Stimulated activated CD8-positive, alpha-beta memory T cell treated with anti-CD3 and anti-CD28 coated beads, Interleukin-7, amount 100 ng/mL, for 24 hours (primary cell): ENCODE measurements around the gene PER2.

Source experiments
- DNase-seq: peaks from one replicate; pipeline ENCODE4 v3.0.0-alpha.2; 2020; ENCODE audit warnings: low read depth

Gene PER2

DNA sequence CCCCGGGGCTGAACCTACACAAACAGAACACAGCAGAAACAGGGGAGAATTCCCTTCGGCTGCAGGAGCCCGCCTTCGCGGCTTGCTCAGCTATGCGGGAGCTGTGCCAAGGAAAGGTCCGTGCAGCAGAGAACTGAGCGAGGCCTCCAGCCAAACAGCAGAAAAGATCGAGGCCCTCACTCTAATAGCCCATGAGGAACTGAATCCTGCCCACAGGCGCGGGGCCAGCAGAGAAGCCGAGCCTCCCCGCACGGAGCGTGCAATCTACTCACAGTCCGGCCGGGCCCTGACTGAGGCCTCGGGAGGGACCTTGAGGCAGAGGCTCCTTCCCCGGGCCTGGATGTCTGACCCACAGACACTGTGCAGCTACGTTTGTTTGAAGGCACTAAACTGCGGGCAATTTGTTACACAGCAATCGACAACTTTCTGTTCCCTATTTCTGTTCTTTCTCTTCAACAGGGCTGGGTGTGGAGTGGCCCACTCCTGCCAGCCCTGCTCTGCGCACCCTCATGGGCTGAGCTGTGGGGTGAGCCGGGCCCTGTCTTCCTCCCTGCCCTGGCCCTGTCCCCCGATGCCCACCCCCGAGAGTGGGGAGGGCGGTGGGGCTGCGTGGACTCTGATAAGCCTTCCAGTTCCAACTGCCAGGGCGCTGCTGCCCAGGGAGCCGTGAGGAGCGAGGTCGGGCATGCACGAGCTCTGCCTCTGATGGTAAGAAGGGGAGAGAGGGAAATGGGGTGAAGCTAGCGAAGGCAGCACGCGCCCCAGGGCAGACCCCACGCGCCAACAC lies 62.3 kb downstream of the PER2 start:
- no peak for DNase-seq

DNA sequence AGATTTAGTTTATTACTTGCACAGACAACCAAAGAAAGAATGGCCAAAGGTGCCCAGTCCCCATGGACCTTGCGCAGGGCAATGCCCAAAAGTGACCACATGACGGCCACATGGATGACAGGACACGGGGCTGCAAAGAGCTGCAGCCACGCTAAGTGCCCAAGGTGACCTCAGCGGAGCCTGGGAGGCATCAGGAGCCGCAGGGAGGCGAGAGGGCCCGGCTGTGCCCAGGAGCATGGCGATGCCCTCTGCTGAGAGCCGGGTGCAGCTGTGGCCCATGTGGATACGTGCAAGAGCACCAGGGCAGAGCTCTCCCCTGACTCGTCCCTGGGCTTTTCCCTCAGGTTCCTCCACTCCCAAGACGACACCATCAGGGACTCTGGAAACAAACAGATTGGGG lies 63.3 kb downstream of the PER2 start:
- DNase-seq = no peak

DNA sequence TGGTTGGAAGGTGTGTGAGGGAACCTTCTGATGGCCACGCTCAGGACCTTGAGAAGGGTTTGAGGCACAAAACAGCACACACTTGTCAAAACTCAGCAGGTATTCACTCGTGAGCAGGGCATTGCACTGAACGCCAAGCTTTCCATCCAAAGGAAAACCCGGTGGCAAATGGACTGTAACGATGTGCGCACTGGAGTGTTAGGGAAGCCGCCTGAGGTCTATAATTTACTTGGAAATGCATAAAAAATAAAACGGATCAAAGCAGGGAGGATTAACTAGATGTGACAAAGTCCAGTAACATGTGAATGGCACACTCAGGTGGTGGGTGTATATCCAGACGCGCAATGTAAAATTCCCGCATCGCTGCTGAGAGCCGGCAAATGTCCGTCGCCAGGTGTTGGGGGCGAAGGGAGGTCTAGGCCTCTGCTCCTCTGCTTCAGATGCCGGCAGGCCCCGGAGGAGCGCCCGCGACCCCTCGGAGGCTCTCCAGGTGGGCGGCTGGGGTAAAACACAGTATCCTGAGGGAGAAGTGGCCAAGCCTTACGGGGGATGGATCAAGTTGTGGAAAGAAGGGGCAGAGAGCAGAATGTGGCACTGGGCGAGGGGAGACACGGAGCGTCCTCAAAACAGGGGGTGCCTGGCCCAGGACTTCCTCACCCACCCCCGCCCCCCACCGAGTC lies 63.9 kb downstream of the PER2 start:
- no peak for DNase-seq

DNA sequence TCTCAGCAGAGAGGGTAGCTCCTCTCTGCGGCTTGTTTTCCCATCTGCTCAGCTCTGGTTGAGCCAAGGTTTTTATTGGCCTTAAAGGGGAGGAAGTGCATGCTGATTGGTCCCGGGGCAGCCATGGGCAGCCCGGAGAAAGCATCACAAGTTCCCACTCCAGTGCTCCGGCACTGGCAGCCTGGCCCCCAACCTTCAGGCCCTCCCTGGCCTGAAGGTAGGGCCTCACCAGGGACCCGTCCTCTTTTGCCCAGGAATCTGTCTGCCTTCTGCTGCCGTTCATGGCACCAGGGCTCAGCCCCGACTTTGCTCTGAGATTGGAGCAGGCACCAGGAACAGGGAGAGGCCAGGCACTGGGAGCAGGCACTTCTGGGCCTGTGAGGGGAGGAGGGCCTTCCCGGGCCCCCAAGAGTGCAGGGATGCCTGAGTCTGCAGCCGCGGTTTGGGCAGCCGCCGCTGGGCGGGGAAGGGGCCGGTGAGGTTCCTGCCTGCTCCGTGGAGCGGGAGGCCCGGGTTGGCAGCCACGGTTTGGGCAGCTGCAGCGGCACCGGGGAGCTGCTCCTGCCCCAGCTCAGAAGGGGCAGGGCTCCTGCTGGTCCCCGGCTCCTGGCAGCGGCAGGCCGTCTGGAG lies 67.4 kb downstream of the PER2 start:
- no peak for DNase-seq

DNA sequence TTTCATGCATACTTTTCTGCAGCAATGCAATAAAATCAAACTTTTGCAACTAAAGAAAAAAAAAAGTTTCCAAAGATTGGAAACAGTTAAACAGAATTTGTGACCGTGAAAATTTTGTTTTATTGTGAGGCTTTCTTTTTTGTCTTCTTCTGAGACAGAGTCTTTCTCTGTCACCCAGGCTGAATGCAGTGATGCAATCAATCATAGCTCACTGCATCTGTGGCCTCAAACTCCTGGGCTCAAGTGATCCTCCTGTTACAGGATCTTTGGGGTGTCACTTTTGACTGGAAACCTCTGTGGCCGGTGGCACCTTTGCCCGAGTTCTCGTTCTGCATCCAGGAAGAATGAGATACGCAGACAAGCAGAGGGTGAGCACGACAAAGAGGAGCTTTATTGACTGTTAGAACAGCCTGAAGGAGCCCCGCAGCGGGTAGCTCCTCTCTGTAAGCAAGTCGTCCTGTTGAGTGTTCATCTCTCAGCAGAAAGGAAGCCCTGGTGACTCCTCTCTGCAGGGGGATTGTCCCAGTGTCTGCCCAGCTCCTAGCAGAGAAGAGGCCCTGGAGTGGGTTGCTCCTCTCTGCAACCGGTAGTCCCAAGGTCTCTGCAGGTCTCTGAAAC lies 68.0 kb downstream of the PER2 start:
- no peak for DNase-seq

DNA sequence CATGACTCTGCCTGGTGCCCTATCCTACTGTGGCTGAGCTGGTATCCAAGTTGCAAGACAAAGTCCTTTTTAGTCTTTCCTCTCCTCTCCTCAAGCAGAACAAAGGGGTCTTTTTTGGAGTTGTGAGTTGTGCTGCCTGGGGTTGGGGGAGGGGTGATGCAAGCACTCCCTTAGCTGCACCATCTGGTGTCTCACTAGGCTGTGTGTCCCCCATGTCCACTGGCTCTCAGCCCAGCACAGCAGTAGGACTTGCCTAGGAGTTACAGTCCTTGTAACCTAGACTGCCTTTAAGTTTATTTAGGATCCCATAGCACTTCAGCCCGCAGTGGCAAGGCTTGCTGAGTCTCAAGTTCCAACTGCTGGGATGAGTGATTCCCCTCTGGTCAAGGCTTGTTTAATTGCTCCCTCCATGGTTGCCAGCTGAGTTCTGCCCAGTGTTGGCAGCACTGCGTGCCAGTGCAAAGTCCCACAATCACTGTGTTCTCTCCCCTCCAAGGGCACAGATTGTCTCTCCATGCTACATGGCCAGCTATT lies 71.7 kb downstream of the PER2 start:
- no peak for DNase-seq

DNA sequence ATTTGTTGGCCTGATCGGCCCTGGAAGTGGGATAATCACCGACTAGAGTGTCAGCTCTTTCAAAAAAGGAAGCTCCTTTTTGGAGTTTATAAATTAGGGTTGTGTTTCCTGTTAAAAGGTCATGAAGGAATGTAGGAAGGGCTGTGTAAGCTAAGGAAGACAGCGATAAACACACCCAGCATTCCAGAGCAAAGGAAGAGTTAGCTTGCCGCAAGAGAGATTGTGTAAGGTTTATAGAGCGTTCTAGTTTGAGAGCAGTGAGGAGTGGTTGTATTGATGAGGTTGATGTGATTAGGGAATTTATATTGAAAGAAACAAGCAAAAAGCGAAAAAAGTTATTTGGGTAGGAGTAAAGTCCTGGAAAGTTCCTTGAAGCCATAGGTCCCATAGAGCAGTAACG lies 81.4 kb downstream of the PER2 start:
- no peak for DNase-seq

DNA sequence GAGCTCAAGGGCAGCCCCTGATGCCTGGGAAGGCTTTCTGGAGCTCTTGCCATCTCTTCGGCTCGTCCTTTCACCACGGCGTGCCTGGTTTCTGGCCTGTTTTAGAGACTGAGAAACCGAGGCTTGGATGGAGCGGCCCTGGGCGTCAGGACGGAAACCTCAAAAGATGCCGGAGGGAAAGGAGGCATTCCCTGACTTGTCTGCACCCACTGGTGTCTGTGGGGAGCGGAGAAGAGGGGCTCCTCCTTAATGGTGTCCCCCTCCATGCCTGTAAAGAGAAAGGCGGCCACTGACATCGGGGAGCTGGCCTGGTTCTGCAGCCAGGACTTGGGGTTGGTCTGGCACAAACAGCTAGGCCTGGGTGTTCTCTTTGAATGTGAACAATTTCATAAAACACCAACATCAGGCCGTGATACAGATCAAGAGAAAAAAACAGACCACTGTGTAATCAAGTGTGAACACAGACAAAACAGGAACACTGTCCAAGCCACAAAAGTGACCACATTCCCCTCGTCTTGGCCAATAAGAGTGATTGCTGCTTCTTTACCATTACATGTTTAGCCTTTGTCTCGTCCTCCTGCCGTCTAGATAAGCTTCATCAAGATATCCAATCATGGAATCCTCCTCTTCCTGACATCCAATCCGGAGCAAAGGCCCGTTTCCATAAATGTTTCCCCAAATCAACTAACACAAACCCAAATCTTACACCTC lies 84.3 kb downstream of the PER2 start:
- no peak for DNase-seq

DNA sequence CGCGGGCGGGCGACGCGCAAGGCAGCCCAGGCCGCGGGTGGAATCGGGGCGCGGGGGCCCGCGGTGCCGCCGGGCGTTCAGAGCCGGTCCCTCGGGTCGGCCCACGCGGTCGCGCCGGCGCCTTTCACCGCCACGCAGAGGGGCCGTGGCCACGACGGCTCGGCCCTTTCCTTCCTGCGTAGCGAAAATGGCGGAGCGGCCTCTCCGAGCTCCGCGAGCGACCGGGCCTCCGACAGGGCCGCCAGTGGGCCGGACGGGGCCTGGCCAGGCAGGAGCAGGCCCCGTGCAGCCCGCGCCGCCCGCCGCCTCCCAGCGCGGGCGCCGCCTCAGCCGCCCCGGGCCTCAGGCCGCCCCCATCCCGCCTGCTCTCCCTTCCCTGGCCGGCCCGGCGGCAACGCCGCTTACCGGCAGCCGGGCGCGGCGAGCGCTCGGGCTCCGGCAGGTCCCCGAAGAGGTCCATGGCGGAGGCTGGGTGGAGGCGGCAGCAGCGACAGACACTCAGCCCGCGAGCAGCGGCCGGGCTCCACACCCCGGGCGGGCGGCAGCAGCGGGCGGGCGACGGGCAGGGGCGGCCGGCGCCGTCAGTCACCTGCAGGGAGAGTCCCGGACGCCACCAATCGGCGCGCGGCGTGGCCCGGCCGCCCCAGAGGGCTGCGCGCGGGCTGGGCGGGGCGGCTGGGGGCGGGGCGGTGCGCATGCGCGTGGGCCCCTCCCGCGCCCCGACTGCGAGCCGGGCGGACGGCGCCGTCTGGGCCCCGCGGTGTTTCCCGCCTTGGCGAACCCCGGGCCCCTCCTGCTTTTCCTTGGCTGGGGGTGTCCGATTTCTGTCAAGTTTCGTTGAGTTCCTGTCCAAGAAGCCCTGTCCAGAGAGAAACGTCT lies 85.1 kb downstream of the PER2 start, which contains the start of gene ILKAP:
ILKAP (minus strand) TSS at position 602 of the 879 bp plus-strand sequence; CDS start at position 460, 142 bp downstream.
- peak; percentile 81 for DNase-seq

DNA sequence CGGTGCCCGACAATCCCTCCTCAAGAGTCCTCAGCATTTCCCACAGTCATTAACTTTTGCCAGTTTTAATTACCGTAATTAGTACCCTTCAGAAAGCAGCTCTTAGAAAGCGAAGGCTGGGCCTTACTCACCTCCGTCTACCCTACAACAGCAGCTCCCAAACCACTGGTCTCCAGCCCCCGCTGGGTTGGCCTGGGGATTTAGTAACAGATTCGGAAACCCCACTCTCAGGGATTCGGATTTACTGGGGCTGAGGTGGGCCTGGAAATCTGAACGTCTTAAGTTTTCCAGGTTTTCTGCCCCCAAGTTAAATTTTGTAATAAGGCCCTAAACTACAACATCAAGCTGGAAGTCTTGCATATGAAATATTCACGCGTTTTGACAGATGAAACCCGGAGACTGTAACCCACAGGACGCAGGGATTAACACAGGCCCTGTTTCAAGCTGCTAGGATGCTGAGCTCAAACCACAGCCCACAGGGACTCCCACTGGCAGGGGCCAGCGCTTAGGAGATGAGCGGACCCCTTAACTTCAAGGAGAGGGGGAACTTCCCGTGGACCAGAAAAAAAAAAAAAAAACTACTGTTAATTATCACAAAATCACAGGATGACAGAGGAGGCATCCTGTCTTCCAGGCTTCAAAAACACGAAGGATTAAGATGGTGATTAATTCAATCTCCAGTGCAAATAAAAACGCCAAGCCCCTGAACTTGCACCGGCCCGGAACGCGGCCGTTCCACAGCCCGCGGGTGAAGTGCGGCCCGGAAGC lies 85.9 kb downstream of the PER2 start:
- no peak for DNase-seq
